Activated naive CD4-positive, alpha-beta T cell treated with anti-CD3 and anti-CD28 coated beads, Interleukin-2, amount 50 U/mL, for 72 hours (primary cell): ENCODE data around the gene TMEM35B. TPM values are rescaled to one million over a fixed set of nuclear protein-coding genes. Genes with fewer than 3 reads are reported as not detected.
A peak's percentile ranks its signal among the peaks of the same experiment; 100 is the strongest.
"Not testable (repeated sequence)": the region's sequence is repeated elsewhere in the genome, so short reads cannot be mapped to it uniquely, and the experiment has no call there.

Source experiments
- ATAC-seq, 2 donors: fragments of 150-1000 bp; cut with Tn5 transposase; 2 replicates each; pipeline ENCODE4 v1.10.0; 2021; ENCODE audit warnings: mild to moderate bottlenecking in 2 of 2, moderate library complexity in 2 of 2
- DNase-seq, 2 donors: peaks; one replicate each; pipeline ENCODE4 v3.0.0; 2021 to 2022; ENCODE audit warnings: low spot score in 2 of 2
- H3K27ac Mint-ChIP-seq, 2 donors: one replicate each; pipeline ENCODE4 v1.8.0; 2022; ENCODE audit warnings: mild to moderate bottlenecking in 2 of 2, mixed read lengths in 2 of 2
- H3K36me3 Mint-ChIP-seq, 2 donors: one replicate each; pipeline ENCODE4 v1.8.0; 2022; ENCODE audit warnings: mixed read lengths in 2 of 2
- H3K9me3 Mint-ChIP-seq, 2 donors: one replicate each; pipeline ENCODE4 v1.8.0; 2022; ENCODE audit warnings: mixed read lengths in 2 of 2
- total RNA-seq, 2 donors: library from RNA; stranded (reverse); gene quantifications; one replicate each; pipeline ENCODE4 v1.2.3, GENCODE V29; 2022

Gene TMEM35B
- total RNA-seq, 2 donors from 2014 or later = 11.8 to 15.9 TPM

- H3K9me3 Mint-ChIP-seq = no peaks in the 10 kb centered on the region
- no peak for DNase-seq
- H3K36me3 Mint-ChIP-seq = peaks cover 4 to 6% of the 10 kb centered on the region in 2 donors
- peak overlapping the region; percentile 15 to 95 for H3K27ac Mint-ChIP-seq
- no peak for ATAC-seq
Measured at GRCh38 chr1:34982820-34983376, 2.2 kb downstream of the TMEM35B start.

- H3K27ac Mint-ChIP-seq = peak overlapping the region in 1 of 2 donors; percentile 51
- peaks cover 6 to 11% of the 10 kb centered on the region in 2 donors for H3K36me3 Mint-ChIP-seq
- H3K9me3 Mint-ChIP-seq = peaks cover 0 to 2% of the 10 kb centered on the region in 2 donors
- DNase-seq (no peak), ATAC-seq (no peak)
Measured at GRCh38 chr1:34980715-34981114, 4.4 kb downstream of the TMEM35B start.

- DNase-seq (no peak), ATAC-seq (no peak)
- peak overlapping the region in 1 of 2 donors; percentile 54 for H3K27ac Mint-ChIP-seq
- H3K9me3 Mint-ChIP-seq = peaks cover 0 to 4% of the 10 kb centered on the region in 2 donors
- peaks cover 7 to 8% of the 10 kb centered on the region in 2 donors for H3K36me3 Mint-ChIP-seq
Measured at GRCh38 chr1:34978921-34979320, 6.2 kb downstream of the TMEM35B start.

- Mint-ChIP-seq H3K36me3 (peaks cover 7 to 8% of the 10 kb centered on the region in 2 donors), H3K27ac (peak overlapping the region in 1 of 2 donors; percentile 54), H3K9me3 (peaks cover 0 to 4% of the 10 kb centered on the region in 2 donors)
- no peak for DNase-seq
- ATAC-seq = no peak
Measured at GRCh38 chr1:34977858-34978257, 7.3 kb downstream of the TMEM35B start.

GRCh38 chr1:34977210-34977471, 8.0 kb downstream of the TMEM35B start:
- H3K9me3 Mint-ChIP-seq = peaks cover 2 to 4% of the 10 kb centered on the region in 2 donors
- peaks cover 7 to 8% of the 10 kb centered on the region in 2 donors for H3K36me3 Mint-ChIP-seq
- no peak overlapping the region for H3K27ac Mint-ChIP-seq
- DNase-seq (no peak), ATAC-seq (no peak)

GRCh38 chr1:34976384-34977209, 8.6 kb downstream of the TMEM35B start:
- ATAC-seq (no peak), DNase-seq (no peak)
- no peak overlapping the region for H3K27ac Mint-ChIP-seq
- peaks cover 4 to 5% of the 10 kb centered on the region in 2 donors for H3K9me3 Mint-ChIP-seq
- peaks cover 7 to 8% of the 10 kb centered on the region in 2 donors for H3K36me3 Mint-ChIP-seq

- ATAC-seq (no peak), DNase-seq (no peak)
- Mint-ChIP-seq H3K9me3 (peaks cover 4 to 5% of the 10 kb centered on the region in 2 donors), H3K36me3 (peaks cover 7 to 8% of the 10 kb centered on the region in 2 donors), H3K27ac (peak overlapping the region in 1 of 2 donors; percentile 36)
Measured at GRCh38 chr1:34975771-34976170, 9.4 kb downstream of the TMEM35B start.

- peaks cover 4 to 5% of the 10 kb centered on the region in 2 donors for H3K9me3 Mint-ChIP-seq
- DNase-seq = no peak
- peaks cover 7 to 8% of the 10 kb centered on the region in 2 donors for H3K36me3 Mint-ChIP-seq
- H3K27ac Mint-ChIP-seq = peak overlapping the region in 1 of 2 donors; percentile 36
- ATAC-seq = no peak
Measured at GRCh38 chr1:34975338-34975737, 9.8 kb downstream of the TMEM35B start.

GRCh38 chr1:34974626-34975025, 10.5 kb downstream of the TMEM35B start:
- H3K27ac Mint-ChIP-seq = no peak overlapping the region
- DNase-seq = no peak
- ATAC-seq = no peak
- H3K36me3 Mint-ChIP-seq = peaks cover 7 to 8% of the 10 kb centered on the region in 2 donors
- peaks cover 4 to 5% of the 10 kb centered on the region in 2 donors for H3K9me3 Mint-ChIP-seq

GRCh38 chr1:34973326-34973725, 11.8 kb downstream of the TMEM35B start:
- no peak for ATAC-seq
- Mint-ChIP-seq H3K27ac (no peak overlapping the region), H3K36me3 (peaks cover 7 to 8% of the 10 kb centered on the region in 2 donors), H3K9me3 (peaks cover 4 to 5% of the 10 kb centered on the region in 2 donors)
- DNase-seq = no peak

- H3K36me3 Mint-ChIP-seq = peaks cover 1 to 3% of the 10 kb centered on the region in 2 donors
- peaks cover 2 to 5% of the 10 kb centered on the region in 2 donors for H3K9me3 Mint-ChIP-seq
- no peak for DNase-seq
- H3K27ac Mint-ChIP-seq = no peak overlapping the region
- ATAC-seq = no peak
Measured at GRCh38 chr1:34970829-34971228, 14.3 kb downstream of the TMEM35B start.

- ATAC-seq = no peak
- Mint-ChIP-seq H3K9me3 (peaks cover 0 to 5% of the 10 kb centered on the region in 2 donors), H3K36me3 (no peaks in the 10 kb centered on the region)
Measured at GRCh38 chr1:34970220-34970735, 14.9 kb downstream of the TMEM35B start.

GRCh38 chr1:34968297-34968696, 16.9 kb downstream of the TMEM35B start:
- not testable (repeated sequence) for H3K27ac Mint-ChIP-seq, H3K9me3 Mint-ChIP-seq, ATAC-seq, DNase-seq, H3K36me3 Mint-ChIP-seq

More at GRCh38 chr1:34970220-34970735, 14.9 kb downstream of the TMEM35B start:
- no peak overlapping the region for H3K27ac Mint-ChIP-seq
- DNase-seq = no peak

GRCh38 chr1:34967672-34968071, 17.5 kb downstream of the TMEM35B start:
- not testable (repeated sequence) for ATAC-seq, H3K36me3 Mint-ChIP-seq, H3K9me3 Mint-ChIP-seq, DNase-seq, H3K27ac Mint-ChIP-seq

GRCh38 chr1:34965597-34965996, 19.6 kb downstream of the TMEM35B start:
- H3K36me3 Mint-ChIP-seq = no peaks in the 10 kb centered on the region
- no peak for DNase-seq
- ATAC-seq = no peak
- no peak overlapping the region for H3K27ac Mint-ChIP-seq
- no peaks in the 10 kb centered on the region for H3K9me3 Mint-ChIP-seq

- no peak for DNase-seq
- H3K27ac Mint-ChIP-seq = no peak overlapping the region
Measured at GRCh38 chr1:34950428-34950827, 34.7 kb downstream of the TMEM35B start.

GRCh38 chr1:34948739-34949138, 36.4 kb downstream of the TMEM35B start:
- ATAC-seq, H3K27ac Mint-ChIP-seq, DNase-seq, H3K9me3 Mint-ChIP-seq: not testable (repeated sequence)
- peaks cover 6 to 13% of the 10 kb centered on the region in 2 donors for H3K36me3 Mint-ChIP-seq

More at GRCh38 chr1:34950428-34950827, 34.7 kb downstream of the TMEM35B start:
- H3K36me3 Mint-ChIP-seq = peaks cover 6 to 13% of the 10 kb centered on the region in 2 donors
- ATAC-seq = no peak
- H3K9me3 Mint-ChIP-seq = peaks cover 0 to 4% of the 10 kb centered on the region in 2 donors
